GM21447 (cell line): ENCODE data around the gene PNPLA5.

ENCODE experiments used
- ATAC-seq: cut with Tn5 transposase; IDR thresholded peaks from one replicate; pipeline ENCODE4 v1.9.1; 2021; ENCODE audit not compliant: unreplicated experiment

Gene PNPLA5

GRCh38 chr22:43857367-43857766, 34.4 kb downstream of the PNPLA5 start:
- no peak for ATAC-seq

DNA sequence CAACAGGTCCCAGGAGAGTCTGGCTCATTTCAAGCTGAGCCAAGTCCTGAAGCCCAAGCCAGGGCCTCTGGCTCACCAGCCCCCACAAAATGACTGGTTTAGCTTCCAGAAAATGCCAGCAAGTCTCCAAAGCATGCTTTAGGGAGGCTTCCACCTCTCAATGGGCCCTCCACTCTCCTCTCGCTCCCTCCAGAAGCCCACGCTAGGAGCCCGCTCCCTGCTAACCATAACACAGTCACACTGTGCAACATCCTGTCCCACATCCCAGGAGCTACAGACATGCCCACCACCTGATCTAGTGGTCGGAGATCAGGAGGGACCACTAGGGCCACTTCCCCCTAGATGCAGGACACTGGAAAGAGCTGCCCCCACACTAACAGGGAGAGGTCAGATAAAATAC, 36.4 kb downstream of the PNPLA5 start:
- ATAC-seq = no peak

DNA sequence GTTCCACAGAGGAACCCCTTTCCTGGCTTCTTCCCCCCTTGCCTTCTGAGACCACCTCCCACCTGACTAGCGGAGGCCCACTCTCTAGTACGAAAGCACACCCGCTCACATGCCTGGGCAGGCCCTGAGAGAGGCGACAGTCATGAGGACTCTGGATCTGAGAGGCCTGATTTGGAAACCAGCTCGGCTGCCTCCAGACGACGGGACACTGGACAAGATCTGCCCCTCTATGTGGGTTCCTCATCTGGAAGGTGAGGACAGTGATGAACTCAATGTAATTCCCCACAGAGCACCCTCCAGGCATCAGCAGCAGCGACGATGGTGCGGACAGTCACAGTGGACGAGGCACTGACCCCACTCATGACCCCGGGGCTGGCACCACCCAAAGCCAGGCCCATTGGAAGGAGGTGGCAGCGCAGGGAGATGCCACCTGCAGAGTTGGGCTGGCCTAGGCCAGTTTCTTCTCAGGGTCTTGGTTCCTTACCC, 37.0 kb downstream of the PNPLA5 start:
- ATAC-seq = no peak

DNA sequence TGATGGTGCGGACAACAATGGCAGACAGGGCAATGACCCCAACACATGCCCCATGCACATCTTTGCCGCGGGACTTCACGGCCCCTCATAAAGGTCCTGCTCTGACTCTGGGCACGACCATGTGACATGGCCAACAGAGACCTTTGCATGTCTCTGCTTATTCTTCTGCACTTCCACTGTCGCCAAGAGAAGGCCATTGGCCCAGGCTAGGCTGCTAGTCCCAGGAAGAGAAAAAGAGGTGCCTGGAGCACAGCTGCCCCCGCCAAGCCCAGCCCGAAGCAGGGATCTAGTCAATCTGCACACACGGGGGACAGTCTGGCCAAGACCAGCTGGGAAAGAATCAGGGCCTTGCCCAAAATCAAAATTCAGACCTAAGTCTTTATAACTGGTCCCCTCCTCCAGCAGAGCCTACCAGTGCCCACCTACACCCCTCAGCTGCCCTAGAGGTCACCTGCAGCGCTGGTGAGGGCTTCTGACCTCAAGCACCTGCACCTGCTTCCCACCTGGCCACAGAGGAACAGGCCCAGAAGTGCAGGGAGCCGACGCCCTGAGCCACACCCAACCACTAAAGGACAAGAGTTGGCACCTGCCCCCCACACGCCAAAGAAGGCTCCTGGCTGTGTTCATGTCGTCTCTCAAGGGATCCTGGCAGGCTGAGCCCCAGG, 37.6 kb downstream of the PNPLA5 start:
- ATAC-seq = no peak

DNA sequence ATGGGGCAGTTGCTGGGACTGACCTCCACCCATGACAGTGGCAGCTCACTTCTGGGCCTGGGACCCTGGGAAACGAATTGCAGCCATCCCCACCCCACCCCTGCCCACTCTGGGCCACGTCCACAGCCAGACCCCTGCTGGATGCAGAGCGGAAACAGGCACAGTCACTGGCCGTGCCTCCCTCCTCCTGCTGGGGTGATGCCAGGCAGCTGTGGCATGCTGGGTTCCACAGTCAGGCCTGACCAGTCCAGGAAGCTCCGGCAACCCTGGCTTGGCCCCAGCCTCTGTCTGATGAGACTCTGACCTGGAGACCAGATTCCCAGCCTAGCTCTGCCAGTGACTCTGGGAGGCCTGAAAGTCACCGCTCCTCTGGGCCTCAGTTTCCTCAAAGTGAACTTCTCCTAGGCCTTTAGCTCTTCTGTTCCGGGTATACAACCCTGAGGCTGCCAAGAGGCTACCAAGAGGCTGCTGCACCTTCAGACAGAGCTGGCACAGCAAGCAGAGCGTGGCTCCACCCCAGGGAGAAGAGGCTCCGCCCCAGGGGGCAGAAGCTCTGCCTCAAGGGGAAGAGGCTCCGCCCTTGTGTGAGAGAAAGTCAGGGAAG, 38.4 kb downstream of the PNPLA5 start:
- ATAC-seq = no peak

DNA sequence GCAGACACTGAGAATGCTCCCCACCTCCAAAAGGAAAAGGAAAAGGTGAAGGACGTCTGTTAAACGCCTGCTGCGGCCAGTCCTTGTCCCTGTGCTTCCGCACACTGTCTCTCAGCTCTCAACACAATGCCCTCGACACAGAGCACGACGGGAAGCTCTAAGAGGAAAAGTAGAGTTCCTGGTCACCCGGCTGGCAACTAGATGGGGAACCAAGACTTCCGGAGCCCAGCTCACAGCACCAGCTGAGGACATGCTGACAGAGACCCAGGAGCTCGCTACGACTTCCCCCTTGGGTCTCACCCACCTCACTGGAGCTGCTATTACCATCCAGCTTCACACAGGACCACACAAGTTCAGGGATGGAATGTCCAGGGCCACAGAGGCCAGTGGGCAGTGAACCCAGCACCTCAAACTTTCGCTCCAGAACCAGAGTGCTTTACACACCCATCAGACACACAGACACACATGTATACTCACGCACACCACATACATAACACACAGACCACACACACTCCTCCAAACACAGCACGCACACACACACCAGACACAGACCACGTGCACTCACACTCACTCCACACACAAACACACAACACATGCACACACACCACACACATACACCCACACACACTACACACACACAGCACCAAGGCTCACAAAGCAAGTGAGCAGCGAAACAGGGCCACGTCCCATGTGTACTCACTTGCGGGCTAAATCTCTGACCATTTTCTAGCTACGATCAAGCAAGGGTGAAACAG, 39.1 kb downstream of the PNPLA5 start:
- no peak for ATAC-seq

DNA sequence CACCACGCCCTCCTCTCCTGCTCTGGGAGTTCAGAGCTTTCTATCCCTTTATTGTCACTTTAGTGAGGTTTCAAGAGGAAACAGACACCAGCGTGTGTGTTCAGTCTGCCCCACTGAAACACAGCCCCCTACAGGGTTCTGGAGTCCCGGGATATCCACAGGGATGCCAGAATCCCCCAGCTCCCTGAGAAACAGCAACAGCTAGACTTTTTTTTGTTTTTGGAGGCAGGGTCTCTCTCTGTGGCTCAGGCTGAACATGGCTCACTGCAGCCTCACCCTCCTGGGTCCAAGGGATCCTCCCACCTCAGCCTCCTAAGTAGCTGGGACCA, 39.9 kb downstream of the PNPLA5 start:
- ATAC-seq = no peak

- ATAC-seq = no peak
These were observed 40.5 kb downstream of the PNPLA5 start for GRCh38 chr22:43851058-43851978.

DNA sequence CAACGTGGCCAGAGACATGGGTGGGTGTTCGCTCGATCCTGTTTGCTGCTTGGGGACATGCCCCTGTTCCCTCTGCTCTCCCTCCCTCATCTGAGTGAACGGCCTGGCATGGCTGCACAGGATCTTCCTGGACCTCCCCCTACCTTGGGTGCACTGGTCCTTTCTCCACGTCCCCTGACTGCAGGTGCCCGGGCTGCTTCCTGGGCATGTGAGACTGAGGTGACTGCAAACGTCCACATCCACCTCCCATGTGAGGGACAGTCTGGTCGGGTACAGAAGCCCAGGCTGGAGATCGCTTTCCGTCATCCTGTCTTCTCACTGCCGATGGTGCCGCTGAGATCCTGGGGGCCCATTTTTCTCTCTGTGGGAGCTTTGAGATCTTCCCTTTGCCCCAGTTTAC, 41.3 kb downstream of the PNPLA5 start:
- ATAC-seq = no peak

- no peak for ATAC-seq
These were observed 42.1 kb downstream of the PNPLA5 start for GRCh38 chr22:43849731-43850130.

DNA sequence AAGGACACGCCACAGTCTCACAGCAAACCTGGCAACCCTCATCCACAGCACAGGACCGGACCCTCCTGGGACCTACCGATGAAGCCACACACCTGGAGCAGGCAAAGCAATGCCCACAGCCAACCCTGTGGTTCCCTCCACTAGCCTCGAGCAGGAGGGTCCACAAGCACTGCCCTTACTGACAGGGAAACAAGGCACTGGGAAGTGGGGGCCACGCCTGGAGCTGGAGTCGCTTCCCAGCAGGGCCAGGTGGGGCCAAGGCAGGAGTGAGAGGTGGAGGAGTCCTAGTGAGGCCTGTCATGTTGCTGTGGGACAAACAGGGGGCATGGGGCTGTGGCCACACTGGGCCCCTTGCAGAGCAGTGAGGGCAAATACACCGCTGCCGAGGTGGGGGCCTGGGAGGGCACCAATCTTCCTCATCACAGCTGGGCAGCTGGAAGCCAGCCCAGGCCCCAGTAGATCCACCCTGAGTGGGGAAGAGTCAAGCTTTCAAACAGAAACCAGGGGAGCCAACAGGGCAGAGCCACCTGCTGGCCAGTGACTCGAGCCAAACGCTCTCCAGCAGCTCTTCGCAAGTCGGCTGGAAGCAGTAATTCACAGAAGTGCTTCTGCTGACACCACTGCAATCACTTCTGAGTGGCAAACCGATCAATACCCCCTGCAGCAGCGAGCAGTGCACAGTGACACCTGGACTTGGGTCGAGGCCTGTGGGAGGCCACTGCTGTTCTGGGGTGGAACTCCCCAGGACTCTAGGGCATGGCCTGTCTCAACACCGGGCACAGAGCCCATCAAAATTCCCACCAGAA, 43.2 kb downstream of the PNPLA5 start:
- no peak for ATAC-seq

DNA sequence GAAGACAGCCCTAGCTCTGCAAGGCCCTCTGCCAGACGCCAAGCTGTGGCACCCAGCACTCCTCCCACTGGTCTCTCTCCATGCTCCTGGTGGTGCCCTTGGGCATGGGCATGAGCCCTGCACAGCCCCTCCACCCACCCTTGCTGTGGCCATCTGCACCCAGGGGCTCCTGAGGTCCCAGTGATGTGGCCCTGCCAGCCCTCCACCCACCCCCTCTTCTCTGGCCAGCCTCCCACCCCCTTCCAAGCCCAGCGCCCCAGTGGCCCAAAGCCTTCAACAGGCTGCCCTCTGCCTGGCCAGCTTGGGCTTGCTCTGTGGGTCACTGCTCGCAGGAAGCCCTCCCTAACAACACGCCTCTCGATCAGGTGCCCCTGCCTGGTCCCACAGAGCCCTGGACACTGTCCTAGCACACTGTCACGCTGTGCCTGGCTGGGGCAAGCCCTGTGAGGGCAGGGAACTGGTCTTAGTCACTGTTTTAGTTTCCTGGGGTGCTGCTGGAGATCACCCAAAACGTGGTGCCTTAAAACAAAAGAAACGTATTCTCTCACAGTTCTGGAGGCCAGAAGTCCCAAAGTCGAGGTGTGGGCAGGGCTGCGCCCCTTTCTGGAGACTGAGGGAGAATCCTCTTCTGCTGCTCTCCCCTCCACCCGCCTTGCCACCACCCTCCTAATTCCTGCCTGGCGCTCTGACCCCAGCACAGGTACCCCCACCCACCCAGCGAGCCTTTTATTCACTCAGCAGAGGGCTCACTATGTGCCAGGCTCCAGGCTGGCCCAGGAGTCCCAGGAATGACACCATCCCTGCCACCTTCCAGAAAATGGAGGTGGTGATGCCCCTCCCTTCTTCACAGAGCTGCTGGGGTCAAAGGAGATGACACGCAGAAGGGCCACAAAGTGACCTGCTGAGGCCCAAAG, 44.2 kb downstream of the PNPLA5 start:
- no peak for ATAC-seq

DNA sequence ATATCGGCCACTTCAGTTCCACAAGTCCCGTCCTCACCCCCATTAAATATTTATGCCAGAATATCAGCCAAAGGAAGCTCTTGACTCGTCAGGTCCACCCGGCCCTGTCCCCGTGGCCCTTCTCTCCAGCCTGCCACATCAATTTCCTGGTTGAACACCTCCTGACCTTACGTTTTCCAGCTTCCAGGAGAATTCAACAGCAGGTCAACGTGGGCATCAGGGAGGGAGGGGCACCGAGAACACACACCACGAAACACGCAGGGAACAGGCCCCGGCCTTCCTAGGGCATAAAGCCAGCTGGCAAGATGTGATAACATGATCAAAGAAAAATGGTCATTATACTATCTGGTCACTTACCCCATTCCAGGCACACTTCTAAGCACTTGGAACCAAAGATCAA, 44.8 kb downstream of the PNPLA5 start:
- no peak for ATAC-seq

GRCh38 chr22:43845981-43846380, 45.8 kb downstream of the PNPLA5 start:
- no peak for ATAC-seq

DNA sequence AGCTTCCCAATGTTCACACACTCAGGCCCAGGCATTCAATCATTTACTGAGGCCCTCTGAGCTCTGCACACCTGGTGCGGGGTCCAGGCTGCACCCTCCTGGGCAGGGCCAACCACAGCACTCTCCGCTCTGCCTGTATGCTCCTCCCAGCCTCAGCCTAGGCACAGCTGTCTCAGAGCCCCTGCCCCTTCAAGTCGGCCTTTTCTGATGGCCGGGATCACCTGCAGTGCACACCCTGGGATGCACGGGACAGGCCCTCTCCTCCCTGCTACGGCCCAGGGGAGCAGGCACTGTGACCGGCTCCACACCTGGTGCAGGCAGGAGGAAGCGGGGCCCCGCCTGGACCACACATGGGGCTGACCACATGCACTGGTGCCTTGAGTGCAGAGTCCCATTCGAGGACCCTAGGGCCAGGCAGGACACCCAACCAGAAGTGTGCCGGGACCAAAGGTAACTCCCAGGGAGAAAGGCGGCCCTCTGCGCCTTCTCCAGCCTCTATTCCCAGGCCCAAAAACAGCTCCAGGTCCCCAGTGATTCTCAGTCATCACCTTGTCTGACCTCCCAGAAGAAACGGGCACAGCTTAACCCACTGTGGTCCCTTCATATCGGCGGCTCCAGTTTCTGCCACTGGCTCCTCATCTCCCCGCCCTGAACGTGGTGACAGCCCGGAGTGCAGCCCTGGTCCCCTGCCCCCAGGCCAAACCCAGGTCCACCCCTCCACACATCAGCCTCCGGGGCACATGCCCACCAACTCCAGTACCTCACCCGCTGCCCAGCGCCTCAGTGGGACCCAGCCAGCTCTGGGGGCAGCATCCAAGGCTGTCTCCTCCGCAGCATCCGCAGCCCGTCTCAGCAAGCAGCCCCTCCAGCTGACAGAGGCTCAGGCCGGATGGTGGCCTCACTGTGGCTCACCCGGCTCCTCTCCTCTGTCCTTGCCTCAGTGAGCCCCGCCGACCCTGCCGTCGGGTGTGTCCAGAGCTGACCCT, 47.0 kb downstream of the PNPLA5 start:
- no peak for ATAC-seq

DNA sequence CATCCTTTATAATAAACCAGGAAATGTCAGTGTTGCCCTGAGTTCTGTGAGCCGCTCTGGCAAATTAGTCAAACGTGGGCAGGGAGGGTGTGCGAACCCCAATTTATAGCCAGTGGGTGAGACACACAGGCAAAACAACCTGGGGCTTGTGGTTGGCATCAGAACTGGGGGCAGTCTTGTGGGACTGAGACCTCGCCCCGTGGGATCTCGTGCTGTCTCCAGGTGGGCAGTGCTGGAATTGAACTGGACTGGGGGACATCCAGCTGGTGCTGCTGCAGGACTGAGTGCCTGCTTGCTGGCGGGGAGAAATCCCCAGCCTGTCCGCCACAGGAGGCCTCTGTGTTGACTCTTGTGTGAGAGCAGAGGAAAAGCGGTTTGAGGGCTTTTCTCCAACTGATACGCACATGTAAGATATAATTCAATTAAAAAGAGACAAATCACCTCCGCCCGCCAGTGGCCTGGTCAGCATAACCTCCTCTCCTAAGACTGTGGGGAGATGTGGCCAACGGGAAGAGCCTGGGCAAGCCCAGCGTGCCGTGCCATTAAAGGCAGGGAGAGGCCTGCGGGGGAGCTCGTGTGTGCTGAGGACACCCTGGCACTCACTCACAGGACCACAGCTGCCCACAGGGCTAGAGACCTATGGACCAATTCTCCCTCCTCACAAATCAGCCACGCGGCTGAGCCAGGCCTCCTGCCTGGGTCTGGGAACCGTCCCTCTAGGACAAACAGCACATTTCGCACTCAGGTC, 47.9 kb downstream of the PNPLA5 start:
- ATAC-seq = no peak

- ATAC-seq = no peak
These were observed 50.1 kb downstream of the PNPLA5 start for GRCh38 chr22:43841742-43842141.

- no peak for ATAC-seq
These were observed 51.0 kb downstream of the PNPLA5 start for GRCh38 chr22:43840851-43841250.
